Measurements from ENCODE around the gene CCDC141.
"Not testable (repeated sequence)": the region's sequence is repeated elsewhere in the genome, so short reads cannot be mapped to it uniquely, and the experiment has no call there.

CCDC141 gene

GRCh38 chr2:179048099-179048498 lies 1.8 kb downstream of the CCDC141 start:
- no peak for DNase-seq (ENCODE audit: low read depth, low spot score)
- H3K27ac ChIP-seq: no peak overlapping the region

DNA sequence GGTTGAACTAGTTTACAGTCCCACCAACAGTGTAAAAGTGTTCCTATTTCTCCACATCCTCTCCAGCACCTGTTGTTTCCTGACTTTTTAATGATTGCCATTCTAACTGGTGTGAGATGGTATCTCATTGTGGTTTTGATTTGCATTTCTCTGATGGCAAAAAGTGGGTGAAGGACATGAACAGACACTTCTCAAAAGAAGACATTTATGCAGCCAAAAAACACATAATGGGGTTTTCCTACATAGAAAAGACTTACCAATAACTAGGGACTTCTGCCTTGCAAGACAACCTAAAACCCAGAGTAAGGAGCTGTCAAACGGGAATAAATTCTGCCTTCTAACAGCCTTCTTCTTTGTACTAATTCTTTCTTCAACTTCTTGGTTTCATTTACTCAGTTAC lies 4.3 kb downstream of the CCDC141 start:
- not testable (repeated sequence) for H3K27ac ChIP-seq; DNase-seq (ENCODE audit: low read depth, low spot score)

GRCh38 chr2:179044500-179044899 lies 5.4 kb downstream of the CCDC141 start:
- no peak for DNase-seq (ENCODE audit: low read depth, low spot score)
- H3K27ac ChIP-seq: no peak overlapping the region

- no peak for DNase-seq (ENCODE audit: low read depth, low spot score)
Observed at GRCh38 chr2:179037807-179038206, 12.1 kb downstream of the CCDC141 start.

GRCh38 chr2:179036353-179036905 lies 13.5 kb downstream of the CCDC141 start:
- H3K27ac ChIP-seq: no peak overlapping the region
- no peak for DNase-seq (ENCODE audit: low read depth, low spot score)

More at GRCh38 chr2:179037807-179038206, 12.1 kb downstream of the CCDC141 start:
- no peak overlapping the region for H3K27ac ChIP-seq

DNA sequence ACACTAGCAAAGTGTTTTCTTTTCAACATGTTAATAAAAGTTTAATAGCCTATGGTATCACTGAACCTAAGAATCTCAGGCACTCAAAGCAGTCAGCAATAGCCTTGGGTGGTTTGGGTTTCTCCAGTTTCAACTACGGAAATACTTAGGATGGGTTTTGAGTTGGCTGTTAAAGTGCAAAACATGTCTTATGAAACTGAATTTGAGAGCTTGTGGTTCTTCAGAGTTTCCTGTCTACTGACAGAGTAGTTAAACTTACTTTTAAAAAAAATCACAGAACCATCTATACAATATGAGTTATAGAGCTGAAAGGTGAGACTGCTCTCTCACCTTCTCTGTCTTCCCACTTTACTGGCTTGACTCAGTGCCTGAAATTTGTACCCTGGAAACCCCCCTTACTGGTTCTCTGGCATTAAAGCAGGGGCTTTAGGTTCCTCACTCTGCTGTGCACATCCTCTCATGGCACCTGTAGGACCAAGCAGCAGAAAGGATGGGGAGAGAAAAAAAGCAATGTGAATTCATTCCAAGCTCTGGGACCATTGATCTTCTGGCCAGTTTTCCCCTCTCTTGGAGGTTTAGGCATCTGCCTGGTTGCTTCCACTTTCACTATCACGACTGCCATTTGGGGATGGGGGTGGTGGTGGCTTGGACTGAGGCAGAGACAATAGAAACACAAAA lies 18.1 kb downstream of the CCDC141 start:
- DNase-seq (ENCODE audit: low read depth, low spot score): no peak

DNA sequence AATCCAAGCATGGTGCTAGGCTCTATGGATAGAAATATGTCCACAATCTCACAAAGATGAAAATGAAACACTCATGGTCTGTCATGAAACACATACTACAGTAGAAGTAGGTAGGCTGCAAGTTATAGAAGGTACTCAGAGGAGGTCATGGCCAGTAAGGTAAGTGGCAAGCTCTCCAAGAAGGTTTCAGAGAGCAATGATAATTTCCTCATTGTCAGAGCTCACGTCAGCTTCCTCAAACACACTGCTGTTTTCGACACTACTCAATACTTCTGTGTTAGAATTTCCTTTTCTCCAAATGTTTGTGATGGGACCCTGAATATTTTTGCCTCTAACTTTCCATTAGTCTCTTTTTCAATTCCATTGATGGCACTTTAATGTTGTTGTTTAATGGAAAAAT lies 25.5 kb downstream of the CCDC141 start:
- no peak overlapping the region for H3K27ac ChIP-seq
- no peak for DNase-seq (ENCODE audit: low read depth, low spot score)

More for the DNA sequence above, 18.1 kb downstream of the CCDC141 start:
- H3K27ac ChIP-seq: no peak overlapping the region

- H3K27ac ChIP-seq: no peak overlapping the region
- DNase-seq (ENCODE audit: low read depth, low spot score): no peak
Observed at GRCh38 chr2:179022685-179023084, 27.3 kb downstream of the CCDC141 start.

DNA sequence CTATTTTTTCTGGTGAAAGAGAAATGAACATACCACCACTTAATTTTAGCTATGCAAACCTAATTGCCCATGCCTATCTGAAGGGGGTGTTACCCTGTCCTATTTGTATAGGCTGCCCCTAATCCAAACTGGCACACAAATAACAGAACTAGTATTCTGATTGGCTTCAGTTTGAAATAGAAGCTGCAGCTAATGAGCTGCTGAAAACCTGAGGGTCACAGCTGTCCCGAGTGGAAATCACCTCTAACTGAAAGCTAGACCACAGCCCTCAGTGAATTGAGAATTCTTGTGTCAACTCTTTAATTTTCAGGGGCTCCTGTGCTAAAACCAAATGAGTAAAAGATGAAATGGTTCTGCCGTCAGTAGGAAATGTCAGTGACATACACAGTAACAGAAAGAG lies 28.7 kb downstream of the CCDC141 start:
- no peak overlapping the region for H3K27ac ChIP-seq

DNA sequence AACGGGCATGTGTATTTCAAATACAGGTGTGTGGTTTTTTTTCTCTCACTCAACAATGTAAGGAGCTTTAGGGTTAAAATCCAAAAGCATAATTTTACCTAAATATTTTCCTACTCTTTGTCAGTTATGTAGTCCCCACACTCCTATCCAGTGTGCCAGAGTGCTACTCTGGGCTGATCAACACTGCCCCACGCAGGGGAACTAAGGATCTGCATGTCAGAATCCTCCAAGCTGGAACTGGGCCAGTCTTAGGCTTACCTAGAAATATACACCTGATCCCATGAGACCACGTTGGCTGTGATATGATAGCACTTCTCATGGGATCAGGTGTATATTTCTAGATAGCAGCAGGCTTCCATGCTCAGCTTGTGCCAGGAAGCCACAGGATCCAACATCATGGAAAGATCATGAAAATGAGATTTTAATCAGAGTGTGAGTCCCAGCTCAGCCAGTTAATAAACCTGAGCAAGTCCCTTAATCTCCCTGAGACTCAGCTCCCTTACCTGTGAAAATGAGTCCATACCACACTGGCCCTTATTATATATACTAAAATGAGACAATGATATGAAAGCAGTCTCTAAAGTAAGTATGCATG lies 29.7 kb downstream of the CCDC141 start:
- no peak overlapping the region for H3K27ac ChIP-seq
- DNase-seq (ENCODE audit: low read depth, low spot score): no peak

More for the DNA sequence above, 28.7 kb downstream of the CCDC141 start:
- no peak for DNase-seq (ENCODE audit: low read depth, low spot score)

GRCh38 chr2:179019260-179019659 lies 30.7 kb downstream of the CCDC141 start:
- H3K27ac ChIP-seq: no peak overlapping the region
- no peak for DNase-seq (ENCODE audit: low read depth, low spot score)

- no peak overlapping the region for H3K27ac ChIP-seq
Observed at GRCh38 chr2:179017773-179018357, 32.1 kb downstream of the CCDC141 start.

GRCh38 chr2:179014189-179014588 lies 35.7 kb downstream of the CCDC141 start:
- not testable (repeated sequence) for DNase-seq (ENCODE audit: low read depth, low spot score); H3K27ac ChIP-seq

More at GRCh38 chr2:179017773-179018357, 32.1 kb downstream of the CCDC141 start:
- no peak for DNase-seq (ENCODE audit: low read depth, low spot score)

DNA sequence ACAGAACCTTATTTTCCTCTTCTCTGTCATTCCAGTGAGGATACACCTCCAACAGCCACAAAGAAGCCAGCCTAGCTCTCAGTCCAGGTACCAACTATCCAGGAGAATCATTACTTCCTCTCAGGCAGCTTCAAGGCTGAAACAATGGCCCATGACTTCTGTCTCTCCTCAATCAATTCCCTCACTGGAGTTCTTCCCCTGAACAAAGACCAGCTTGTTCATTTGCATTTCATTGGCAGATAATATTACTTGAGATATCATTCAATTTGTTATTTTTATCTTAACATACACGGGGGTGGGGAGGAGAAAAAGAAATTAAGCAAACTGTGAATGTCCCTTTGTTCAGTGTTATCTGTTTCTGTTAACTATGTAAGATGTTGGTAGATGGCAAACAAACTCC lies 44.0 kb downstream of the CCDC141 start:
- DNase-seq (ENCODE audit: low read depth, low spot score): no peak
- H3K27ac ChIP-seq: no peak overlapping the region

- no peak for DNase-seq (ENCODE audit: low read depth, low spot score)
- no peak overlapping the region for H3K27ac ChIP-seq
Observed at GRCh38 chr2:178999476-178999875, 50.5 kb downstream of the CCDC141 start.

DNA sequence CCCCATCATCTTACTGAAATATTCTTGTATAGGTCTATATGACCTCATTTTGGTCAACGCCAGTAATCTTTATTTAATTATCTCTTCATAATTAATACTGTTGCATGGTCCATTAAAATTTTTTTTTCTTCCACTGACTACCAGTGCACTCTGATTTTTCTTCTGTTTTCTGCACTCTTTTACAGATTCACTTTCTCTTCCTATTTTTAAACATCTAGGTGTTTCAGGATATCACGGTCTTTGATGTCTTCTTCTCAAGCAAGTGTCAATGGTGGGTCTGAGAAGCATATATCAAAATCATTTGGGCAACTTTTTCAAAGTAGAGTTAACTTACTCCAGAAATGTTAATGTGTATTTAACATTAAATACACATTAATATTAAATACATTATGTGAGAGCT lies 51.4 kb downstream of the CCDC141 start:
- no peak for DNase-seq (ENCODE audit: low read depth, low spot score)
- no peak overlapping the region for H3K27ac ChIP-seq

DNA sequence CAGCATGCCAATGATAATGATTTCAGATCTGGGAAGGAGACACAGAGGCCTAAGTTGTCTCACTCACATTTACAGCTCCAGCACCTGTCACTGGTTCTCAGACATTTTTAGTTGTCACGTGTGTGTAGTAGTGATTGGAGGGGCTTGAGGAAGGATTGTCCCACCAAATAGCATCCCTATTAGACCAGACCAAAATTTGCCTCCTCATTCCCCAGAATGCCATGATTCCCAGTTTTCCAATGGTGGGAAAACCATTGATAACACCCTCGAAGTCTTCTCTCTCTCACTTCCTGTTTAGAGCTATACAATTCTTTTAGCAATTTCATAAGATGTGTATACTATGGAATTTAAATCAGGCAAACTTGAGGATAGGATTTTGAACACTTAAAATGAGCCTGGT lies 52.5 kb downstream of the CCDC141 start:
- DNase-seq (ENCODE audit: low read depth, low spot score): no peak
- no peak overlapping the region for H3K27ac ChIP-seq

DNA sequence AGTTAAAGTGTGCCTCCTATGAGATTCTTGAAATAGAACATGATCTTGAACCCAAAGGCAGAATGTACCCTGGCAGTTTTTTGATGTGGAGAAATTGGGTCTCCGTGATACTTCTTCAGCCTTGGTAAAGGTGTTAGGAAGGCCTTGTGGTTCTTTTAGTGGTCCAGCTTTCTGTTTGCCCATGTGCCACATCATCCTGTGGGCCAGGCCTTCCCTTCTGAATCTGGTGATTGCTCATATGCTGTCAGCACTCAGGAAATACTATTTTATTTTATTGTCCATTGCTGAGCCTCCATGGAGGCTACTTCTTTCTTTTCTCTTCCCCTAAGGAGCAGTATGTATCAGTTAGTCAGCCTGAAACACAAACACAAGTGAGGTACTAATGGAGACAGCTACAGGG lies 52.9 kb downstream of the CCDC141 start:
- DNase-seq (ENCODE audit: low read depth, low spot score): no peak
- no peak overlapping the region for H3K27ac ChIP-seq

DNA sequence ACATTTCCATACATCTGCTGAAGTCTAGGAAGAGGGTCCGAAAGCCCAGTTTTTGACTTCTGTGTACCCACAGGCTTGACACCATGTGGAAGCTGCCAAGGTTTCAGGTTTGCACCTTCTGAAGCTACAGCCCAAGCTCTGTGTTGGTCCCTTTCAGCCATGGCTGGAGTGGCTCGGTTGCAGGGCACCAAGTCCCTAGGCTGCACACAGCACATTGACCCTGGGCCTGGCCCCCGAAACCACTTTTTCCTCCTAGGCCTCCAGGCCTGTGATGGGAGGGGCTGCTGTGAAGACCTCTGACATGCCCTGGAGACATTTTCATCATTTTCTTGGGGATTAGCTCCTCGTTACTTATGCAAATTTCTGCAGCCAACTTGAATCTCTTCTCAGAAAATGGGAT lies 55.7 kb downstream of the CCDC141 start:
- no peak for DNase-seq (ENCODE audit: low read depth, low spot score)
- H3K27ac ChIP-seq: no peak overlapping the region

DNA sequence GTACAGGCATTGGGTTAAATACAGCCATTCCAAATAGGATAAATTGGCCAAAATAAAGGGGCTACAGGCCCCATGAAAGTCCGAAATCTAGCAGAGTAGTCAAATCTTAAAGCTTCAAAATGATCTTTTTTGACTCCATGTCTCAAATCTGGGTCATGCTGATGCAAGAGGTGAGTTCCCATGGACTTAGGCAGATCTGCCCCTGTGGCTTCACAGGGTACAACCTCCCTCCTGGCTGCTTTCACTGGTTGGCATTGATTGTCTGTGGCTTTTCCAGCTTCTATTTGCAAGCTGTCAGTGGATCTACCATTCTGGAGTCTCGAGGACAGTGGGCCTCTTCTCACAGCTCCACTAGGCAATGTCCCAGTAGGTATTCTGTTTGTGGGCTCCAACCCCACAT lies 56.1 kb downstream of the CCDC141 start:
- no peak overlapping the region for H3K27ac ChIP-seq
- no peak for DNase-seq (ENCODE audit: low read depth, low spot score)

DNA sequence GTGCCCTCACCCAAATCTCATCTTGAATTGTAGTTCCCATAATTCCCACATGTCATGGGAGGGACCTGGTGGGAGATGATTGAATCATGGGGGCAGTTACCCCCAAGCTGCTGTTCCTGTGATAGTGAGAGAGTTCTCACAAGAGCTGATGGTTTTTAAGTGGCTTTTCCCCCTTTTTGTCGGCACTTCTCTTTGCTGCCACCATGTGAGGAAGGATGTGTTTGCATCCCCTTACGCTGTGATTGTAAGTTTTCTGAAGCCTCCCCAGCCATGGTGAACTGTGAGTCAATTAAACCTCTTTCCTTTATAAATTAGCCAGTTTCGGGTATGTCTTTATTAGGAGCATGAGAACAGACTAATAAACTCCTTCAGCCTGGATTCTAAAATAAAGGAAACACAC lies 57.2 kb downstream of the CCDC141 start:
- DNase-seq (ENCODE audit: low read depth, low spot score); H3K27ac ChIP-seq: not testable (repeated sequence)

Measured in epithelial cell of prostate (primary cell).